NCI-H1436 (cell line): Measurements from ENCODE around the gene SGMS1.

Experiments used
- DNase-seq: peaks from one replicate; lab custom pipeline; 2025; lab: John Stamatoyannopoulos, UW

Gene SGMS1

GRCh38 chr10:50613150-50613549, 10.6 kb downstream of the SGMS1 start:
- no peak for DNase-seq

- DNase-seq = no peak
These were observed 13.4 kb downstream of the SGMS1 start for GRCh38 chr10:50610368-50610767.

- DNase-seq = no peak
These were observed 16.3 kb downstream of the SGMS1 start for GRCh38 chr10:50607356-50607925.

GRCh38 chr10:50605951-50606270, 17.8 kb downstream of the SGMS1 start:
- peak; percentile 11 for DNase-seq

GRCh38 chr10:50605269-50605950, 18.3 kb downstream of the SGMS1 start:
- no peak for DNase-seq

GRCh38 chr10:50604809-50605208, 18.9 kb downstream of the SGMS1 start:
- no peak for DNase-seq

- DNase-seq = peak; percentile 40
These were observed 19.6 kb downstream of the SGMS1 start for GRCh38 chr10:50604049-50604640.

GRCh38 chr10:50603151-50603850, 20.5 kb downstream of the SGMS1 start:
- no peak for DNase-seq

- DNase-seq = no peak
These were observed 21.8 kb downstream of the SGMS1 start for GRCh38 chr10:50601974-50602373.

GRCh38 chr10:50600831-50601477, 22.8 kb downstream of the SGMS1 start:
- no peak for DNase-seq

GRCh38 chr10:50600286-50600685, 23.5 kb downstream of the SGMS1 start:
- peak; percentile 21 for DNase-seq

GRCh38 chr10:50596897-50597296, 26.9 kb downstream of the SGMS1 start:
- DNase-seq = no peak

- DNase-seq = no peak
These were observed 27.3 kb downstream of the SGMS1 start for GRCh38 chr10:50596456-50596855.

GRCh38 chr10:50595785-50596184, 28.0 kb downstream of the SGMS1 start:
- no peak for DNase-seq

- no peak for DNase-seq
These were observed 30.0 kb downstream of the SGMS1 start for GRCh38 chr10:50593523-50594376.

GRCh38 chr10:50592961-50593418, 30.8 kb downstream of the SGMS1 start:
- DNase-seq = no peak

- no peak for DNase-seq
These were observed 32.8 kb downstream of the SGMS1 start for GRCh38 chr10:50590935-50591334.

- DNase-seq = no peak
These were observed 37.0 kb downstream of the SGMS1 start for GRCh38 chr10:50586740-50587088.

- no peak for DNase-seq
These were observed 37.6 kb downstream of the SGMS1 start for GRCh38 chr10:50585921-50586739.
